Chondrocyte (in vitro differentiated cells): Measurements from ENCODE around the gene PRRX2. TPM values are rescaled to one million over a fixed set of nuclear protein-coding genes. Genes with fewer than 3 reads are reported as not detected.

Experiments
- DNase-seq: peaks from one replicate; pipeline ENCODE4 v3.0.0; 2021; ENCODE audit warnings: mixed read lengths, low spot score
- H3K27ac Mint-ChIP-seq: one replicate; pipeline ENCODE4 v1.8.0; 2021; ENCODE audit warnings: mild to moderate bottlenecking, moderate library complexity, mixed read lengths; ENCODE audit not compliant: unreplicated experiment
- H3K27me3 Mint-ChIP-seq: 2 replicates; pipeline ENCODE4 v1.8.0; 2021; ENCODE audit warnings: low read depth, mixed read lengths
- H3K36me3 Mint-ChIP-seq: 2 replicates; pipeline ENCODE4 v1.8.0; 2021; ENCODE audit warnings: low read depth, mixed read lengths
- H3K4me1 Mint-ChIP-seq: 2 replicates; pipeline ENCODE4 v1.8.0; 2021; ENCODE audit warnings: low read depth, mild to moderate bottlenecking, mixed read lengths
- H3K4me3 Mint-ChIP-seq: one replicate; pipeline ENCODE4 v1.8.0; 2021; ENCODE audit warnings: mild to moderate bottlenecking, moderate library complexity, mixed read lengths; ENCODE audit not compliant: unreplicated experiment
- H3K9me3 Mint-ChIP-seq: 2 replicates; pipeline ENCODE4 v1.8.0; 2021; ENCODE audit warnings: low read depth, mixed read lengths
- CTCF ChIP-seq: fragments of 200-600 bp; sonication (generic); IDR thresholded peaks from 2 replicates; pipeline ENCODE4 v1.5.0; 2021; ENCODE audit warnings: antibody characterized with exemption, mild to moderate bottlenecking, moderate library complexity
- total RNA-seq: library from RNA; stranded (reverse); gene quantifications from 3 replicates; pipeline ENCODE4 v1.2.1, GENCODE V29; 2021

PRRX2 gene
- total RNA-seq, 1 donor from 2014 or later = 5.7 TPM

GRCh38 chr9:129762985-129763926, 97.8 kb downstream of the PRRX2 start:
- DNase-seq = no peak
- Mint-ChIP-seq H3K4me3 (no peak overlapping the region), H3K9me3 (no peaks in the 10 kb centered on the region), H3K4me1 (peaks cover 14% of the 10 kb centered on the region), H3K27me3 (peaks cover under 1% of the 10 kb centered on the region), H3K27ac (no peak overlapping the region), H3K36me3 (no peaks in the 10 kb centered on the region)
- no peak for TF ChIP-seq CTCF

- no peak for TF ChIP-seq CTCF
- no peaks in the 10 kb centered on the region for H3K36me3 Mint-ChIP-seq
- no peak for DNase-seq
- no peaks in the 10 kb centered on the region for H3K27me3 Mint-ChIP-seq
- H3K9me3 Mint-ChIP-seq = no peaks in the 10 kb centered on the region
- no peak overlapping the region for H3K27ac Mint-ChIP-seq
- peaks cover 14% of the 10 kb centered on the region for H3K4me1 Mint-ChIP-seq
- no peak overlapping the region for H3K4me3 Mint-ChIP-seq
These were observed 100.4 kb downstream of the PRRX2 start for GRCh38 chr9:129765764-129766317.

- Mint-ChIP-seq H3K36me3 (no peaks in the 10 kb centered on the region), H3K27me3 (no peaks in the 10 kb centered on the region), H3K27ac (no peak overlapping the region), H3K9me3 (no peaks in the 10 kb centered on the region), H3K4me1 (no peaks in the 10 kb centered on the region), H3K4me3 (no peak overlapping the region)
- no peak for DNase-seq
- no peak for TF ChIP-seq CTCF
These were observed 103.0 kb downstream of the PRRX2 start for GRCh38 chr9:129768486-129768885.

GRCh38 chr9:129769669-129770068, 104.2 kb downstream of the PRRX2 start:
- Mint-ChIP-seq H3K4me1 (no peaks in the 10 kb centered on the region), H3K27me3 (no peaks in the 10 kb centered on the region), H3K36me3 (no peaks in the 10 kb centered on the region), H3K27ac (no peak overlapping the region), H3K4me3 (no peak overlapping the region), H3K9me3 (no peaks in the 10 kb centered on the region)
- DNase-seq = no peak
- TF ChIP-seq CTCF = no peak

GRCh38 chr9:129770741-129771140, 105.3 kb downstream of the PRRX2 start:
- Mint-ChIP-seq H3K4me3 (no peak overlapping the region), H3K27ac (no peak overlapping the region), H3K36me3 (no peaks in the 10 kb centered on the region), H3K27me3 (no peaks in the 10 kb centered on the region), H3K9me3 (no peaks in the 10 kb centered on the region), H3K4me1 (no peaks in the 10 kb centered on the region)
- DNase-seq = no peak
- no peak for TF ChIP-seq CTCF

Other genes with a start within 250 kb of the PRRX2 start
- gene C9orf50, start 44.5 kb upstream of the PRRX2 start, total RNA-seq = 0.30 to 0.39 TPM (median 0.38 TPM) in 3 replicates
- 32.6 to 37.4 TPM (median 34.4 TPM) in 3 replicates for gene NTMT1, start 39.5 kb upstream of the PRRX2 start, total RNA-seq
- gene ASB6, start 23.5 kb upstream of the PRRX2 start, total RNA-seq = 17.4 to 18.1 TPM (median 17.7 TPM) in 3 replicates
- 0.95 to 3.3 TPM (median 1.3 TPM) in 3 replicates for gene PTGES, start 87.4 kb downstream of the PRRX2 start, total RNA-seq
- gene TOR1B, start 137.5 kb downstream of the PRRX2 start, total RNA-seq = 39.4 to 44.2 TPM (median 39.8 TPM) in 3 replicates
- 45.3 to 54.3 TPM (median 47.4 TPM) in 3 replicates for gene TOR1A, start 158.5 kb downstream of the PRRX2 start, total RNA-seq
- 37.3 to 45.7 TPM (median 37.7 TPM) in 3 replicates for gene C9orf78, start 169.6 kb downstream of the PRRX2 start, total RNA-seq
- gene USP20, start 169.8 kb downstream of the PRRX2 start, total RNA-seq = 21.3 to 29.6 TPM (median 23.9 TPM) in 3 replicates